COLO829 (cell line): ENCODE data around the gene FAM241B.

Source experiments
- DNase-seq: peaks from one replicate; pipeline ENCODE4 v3.0.0; 2012; ENCODE audit warnings: low spot score

Gene FAM241B

DNA sequence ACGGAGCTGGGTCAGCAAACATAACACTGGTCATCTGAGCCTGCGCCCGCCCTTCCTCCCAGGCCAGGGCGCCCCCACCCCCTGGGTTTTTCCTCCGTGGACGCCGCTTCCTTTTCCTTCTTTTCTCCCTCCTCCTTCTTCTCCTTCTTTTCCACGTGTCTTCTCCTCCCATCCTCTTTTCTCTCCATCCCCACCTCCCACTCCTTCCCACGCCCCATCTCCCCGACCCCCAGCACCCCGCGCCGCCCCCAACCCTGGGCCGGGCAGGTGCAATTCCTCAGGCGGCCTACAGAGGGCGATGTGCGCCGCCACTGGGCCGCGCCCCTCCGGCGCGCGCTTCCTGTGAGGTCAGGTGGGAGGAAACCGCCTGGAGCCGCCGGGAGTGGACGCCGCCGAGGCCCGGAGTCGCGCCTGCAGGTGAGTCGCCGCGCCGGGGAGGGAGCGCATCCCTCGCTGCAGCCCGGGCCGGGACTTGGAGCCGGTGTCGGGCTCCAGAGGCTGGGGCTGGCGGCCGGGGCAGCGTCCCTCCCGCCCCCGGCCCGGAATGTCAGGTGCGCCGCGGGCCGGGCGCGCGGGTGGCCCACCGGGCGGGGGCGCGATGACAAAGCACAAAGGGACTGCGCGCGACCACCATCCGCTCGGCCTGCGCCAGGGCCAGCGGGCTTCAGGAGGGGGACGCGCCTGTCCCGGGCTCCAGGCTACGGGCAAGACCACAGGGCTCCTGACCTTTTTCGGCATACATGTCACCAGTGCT is at the start of gene FAM241B:
FAM241B (plus strand) TSS at position 351 of the 754 bp plus-strand sequence. CDS start 1,497 bp downstream, outside the sequence.
- peak; percentile 32 for DNase-seq

GRCh38 chr10:69580435-69580834 is 49.6 kb upstream of the FAM241B start:
- no peak for DNase-seq

- DNase-seq: no peak
These were observed 46.9 kb upstream of the FAM241B start for GRCh38 chr10:69583106-69583505.

DNA sequence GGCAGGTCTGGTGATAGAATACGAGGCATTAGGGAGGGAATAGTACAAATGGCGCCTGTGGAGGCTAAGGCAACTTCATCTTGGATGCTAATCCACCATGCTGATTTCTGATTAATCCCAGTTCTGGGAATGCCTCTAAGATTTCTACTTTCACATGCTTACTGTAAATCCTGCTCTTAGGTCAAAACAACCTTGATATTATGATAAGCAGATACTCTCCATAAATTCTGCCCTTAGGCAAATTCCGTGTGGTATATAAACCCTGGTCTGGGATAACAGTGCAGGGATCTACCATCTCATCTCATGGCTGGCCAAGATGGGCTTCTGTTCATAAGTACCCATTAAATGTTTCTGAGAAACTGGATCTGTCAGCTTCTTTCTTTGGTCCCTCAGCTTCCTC is 45.4 kb upstream of the FAM241B start:
- DNase-seq: no peak

DNA sequence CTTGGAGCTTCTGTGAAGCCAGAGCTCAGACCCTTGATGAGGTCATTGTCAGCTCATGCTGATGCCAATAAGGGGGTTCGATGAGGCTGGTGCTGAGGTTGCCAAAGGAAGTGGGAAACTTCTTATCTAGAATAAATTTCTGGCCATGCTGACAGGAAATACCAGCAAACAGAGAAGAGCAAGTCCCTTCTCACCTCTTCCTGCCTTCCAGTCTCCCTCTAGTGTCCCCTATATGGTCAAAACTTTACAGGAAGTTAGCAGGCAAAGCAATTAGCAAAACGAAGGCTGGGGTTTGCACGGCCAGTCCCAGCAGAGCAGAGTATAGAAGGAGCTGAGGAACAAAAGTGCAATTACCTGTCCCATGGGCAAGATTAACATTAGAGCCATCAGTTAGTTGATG is 41.7 kb upstream of the FAM241B start:
- no peak for DNase-seq

- no peak for DNase-seq
These were observed 29.2 kb upstream of the FAM241B start for GRCh38 chr10:69600761-69601330.

GRCh38 chr10:69609077-69609476 is 21.0 kb upstream of the FAM241B start:
- DNase-seq: no peak

GRCh38 chr10:69612760-69613159 is 17.3 kb upstream of the FAM241B start:
- DNase-seq: no peak

DNA sequence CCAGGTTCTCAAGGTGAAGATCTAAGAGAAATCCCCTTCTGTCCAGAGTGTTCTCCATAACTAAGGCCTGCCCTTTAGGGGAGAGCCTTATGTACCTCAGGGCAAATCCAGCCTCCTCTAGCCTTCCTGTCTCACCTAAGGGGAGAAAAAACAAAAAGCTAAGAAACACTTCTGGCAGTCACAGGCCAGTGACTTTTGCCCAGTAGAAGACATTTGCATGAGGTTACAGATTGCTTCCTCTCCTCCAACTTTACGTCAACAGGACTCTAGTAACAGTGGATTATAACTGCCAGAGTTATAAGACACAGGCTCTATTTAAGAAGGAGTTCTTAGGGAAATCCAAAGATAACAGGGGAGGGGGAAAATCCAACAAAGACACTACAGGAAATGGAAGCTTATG is 15.9 kb upstream of the FAM241B start:
- DNase-seq: no peak

DNA sequence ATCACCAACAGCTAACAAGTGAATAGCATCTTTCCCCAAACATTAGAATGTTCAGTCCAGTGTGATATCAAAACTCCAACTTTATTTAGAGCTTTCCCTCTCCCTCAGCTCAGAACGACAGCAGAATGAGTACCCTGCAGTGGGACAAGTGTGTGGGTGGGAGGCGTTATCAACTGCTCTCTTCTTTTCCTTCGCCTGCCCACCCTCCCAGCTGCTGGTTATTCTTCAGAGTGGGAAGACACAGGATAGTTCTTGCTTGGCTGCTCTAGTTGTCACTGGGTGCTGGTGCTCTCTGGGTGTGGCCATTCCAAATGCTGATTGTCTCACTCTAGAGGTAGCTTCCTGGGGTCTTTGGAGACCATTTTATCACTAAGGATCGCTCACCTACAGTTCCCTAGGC is 13.7 kb upstream of the FAM241B start:
- no peak for DNase-seq

DNA sequence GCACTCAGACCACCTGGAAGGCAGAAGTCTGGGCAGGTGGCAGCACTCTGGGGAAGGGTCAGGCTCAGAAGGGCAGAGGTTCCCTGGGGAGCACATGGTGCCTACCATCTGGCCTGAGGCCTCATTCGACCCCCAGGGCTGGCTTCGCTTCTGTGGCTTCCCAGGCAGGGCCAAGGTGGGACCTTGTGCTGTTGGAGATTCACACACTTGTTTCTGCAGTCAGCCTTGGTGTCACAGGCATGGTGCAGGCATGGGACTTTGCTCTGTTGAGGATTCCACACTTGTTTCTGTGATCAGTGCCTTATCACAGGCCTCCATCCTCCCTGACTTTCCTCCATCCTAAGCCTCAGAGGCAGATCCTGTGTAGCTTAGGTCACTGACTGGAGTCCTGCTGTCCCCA is 11.3 kb upstream of the FAM241B start:
- no peak for DNase-seq

- DNase-seq: no peak
These were observed 10.4 kb upstream of the FAM241B start for GRCh38 chr10:69619626-69620025.

DNA sequence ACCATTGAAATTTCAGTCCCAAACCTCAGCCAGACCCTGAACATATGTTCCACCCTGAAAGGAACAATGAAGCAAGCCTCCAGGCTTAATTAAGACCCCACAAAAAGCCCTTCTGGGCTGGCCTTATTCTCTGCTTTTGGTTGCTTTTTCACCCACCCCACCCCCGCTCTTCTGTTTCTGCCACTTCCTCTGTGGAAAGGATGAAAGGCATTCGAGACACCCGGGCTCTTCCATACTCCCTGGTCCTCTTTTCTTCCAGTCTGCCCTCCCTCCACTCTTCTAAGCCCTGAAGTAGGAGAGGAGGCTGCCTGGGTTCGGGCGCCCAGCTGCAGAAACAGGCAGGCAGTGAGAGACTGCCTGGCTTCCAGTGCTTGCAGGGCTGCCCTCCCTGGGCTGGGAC is 9.4 kb upstream of the FAM241B start:
- DNase-seq: no peak

- DNase-seq: no peak
These were observed 5.7 kb upstream of the FAM241B start for GRCh38 chr10:69624245-69624786.

DNA sequence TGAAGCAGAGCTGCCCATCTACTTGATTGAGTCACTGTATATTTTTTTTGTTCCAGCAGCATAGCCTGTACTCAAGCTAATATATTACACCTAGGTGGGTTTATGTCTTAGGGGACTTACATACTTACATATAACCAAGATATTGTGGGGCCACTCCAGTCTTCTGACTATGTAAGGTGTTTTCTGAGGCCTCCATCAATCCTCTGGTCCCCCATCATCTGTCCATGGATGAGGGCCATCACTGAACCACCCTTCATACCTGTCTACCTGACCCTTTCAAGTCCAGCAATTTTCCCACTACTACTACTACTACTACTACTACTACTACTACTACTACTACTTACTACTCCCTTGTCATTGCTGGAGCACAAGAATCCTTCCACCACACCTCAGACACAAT is 3.2 kb upstream of the FAM241B start:
- DNase-seq: no peak

DNA sequence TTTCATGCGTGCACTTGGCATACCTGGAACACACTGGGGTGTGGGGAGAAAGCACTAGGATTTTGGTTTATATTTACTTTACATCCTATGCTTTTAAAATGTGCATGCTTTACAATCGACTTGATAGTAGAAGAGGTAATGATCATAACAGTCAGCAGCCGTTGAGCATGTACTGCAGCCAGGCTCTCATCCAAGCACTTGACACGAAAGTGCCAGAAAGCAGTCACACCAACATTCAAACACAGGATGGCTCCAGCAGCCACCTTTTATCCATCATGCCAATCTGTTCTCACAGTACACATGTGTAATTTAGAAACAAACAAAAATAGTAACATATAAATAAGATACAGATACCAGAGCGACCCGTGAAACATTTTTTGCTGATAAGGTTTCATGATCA is 1.2 kb upstream of the FAM241B start:
- DNase-seq: no peak

- no peak for DNase-seq
These were observed 539 bp upstream of the FAM241B start for GRCh38 chr10:69629519-69629896.

GRCh38 chr10:69630651-69631400 is 779 bp downstream of the FAM241B start:
- DNase-seq: no peak

DNA sequence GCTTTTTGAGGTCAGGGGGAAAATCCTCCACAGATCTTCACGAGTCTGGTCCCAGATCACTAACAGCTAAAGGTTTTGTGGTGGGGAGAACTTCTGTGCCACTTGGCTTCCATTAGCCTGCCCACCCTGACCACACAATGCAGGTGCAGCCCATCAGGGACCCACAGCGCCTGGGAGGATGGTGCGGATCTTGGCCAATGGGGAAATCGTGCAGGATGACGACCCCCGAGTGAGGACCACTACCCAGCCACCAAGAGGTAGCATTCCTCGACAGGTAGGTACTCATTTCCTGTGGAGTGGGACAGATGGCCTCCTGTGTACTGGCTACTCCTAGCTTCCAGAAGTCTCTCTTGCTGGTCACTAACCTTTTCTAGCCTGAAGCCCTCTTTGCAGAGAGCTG is 1.5 kb downstream of the FAM241B start:
- DNase-seq: no peak

DNA sequence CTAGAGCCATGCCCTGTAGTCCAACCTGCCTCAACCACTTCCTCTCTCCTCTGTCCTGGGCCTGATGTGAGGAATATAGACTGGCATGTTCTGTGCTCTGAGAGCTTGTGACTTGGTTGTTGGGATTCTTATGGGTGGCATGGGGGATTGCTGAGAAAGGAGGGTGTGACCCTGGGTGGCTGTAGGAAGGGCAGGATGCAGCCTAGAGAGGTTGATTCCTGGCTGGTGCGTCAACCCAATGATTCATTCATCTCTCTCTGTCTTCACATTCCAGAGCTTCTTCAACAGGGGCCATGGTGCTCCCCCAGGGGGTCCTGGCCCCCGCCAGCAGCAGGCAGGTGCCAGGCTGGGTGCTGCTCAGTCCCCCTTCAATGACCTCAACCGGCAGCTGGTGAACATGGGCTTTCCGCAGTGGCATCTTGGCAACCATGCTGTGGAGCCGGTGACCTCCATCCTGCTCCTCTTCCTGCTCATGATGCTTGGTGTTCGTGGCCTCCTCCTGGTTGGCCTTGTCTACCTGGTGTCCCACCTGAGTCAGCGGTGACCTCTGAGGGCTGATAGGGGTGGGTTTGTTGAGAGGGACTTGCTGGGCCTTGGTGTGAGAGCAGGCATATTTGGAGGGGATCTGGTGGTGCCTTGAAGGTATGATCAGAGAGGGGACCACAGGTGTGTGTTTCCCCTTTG is 2.6 kb downstream of the FAM241B start:
- no peak for DNase-seq

DNA sequence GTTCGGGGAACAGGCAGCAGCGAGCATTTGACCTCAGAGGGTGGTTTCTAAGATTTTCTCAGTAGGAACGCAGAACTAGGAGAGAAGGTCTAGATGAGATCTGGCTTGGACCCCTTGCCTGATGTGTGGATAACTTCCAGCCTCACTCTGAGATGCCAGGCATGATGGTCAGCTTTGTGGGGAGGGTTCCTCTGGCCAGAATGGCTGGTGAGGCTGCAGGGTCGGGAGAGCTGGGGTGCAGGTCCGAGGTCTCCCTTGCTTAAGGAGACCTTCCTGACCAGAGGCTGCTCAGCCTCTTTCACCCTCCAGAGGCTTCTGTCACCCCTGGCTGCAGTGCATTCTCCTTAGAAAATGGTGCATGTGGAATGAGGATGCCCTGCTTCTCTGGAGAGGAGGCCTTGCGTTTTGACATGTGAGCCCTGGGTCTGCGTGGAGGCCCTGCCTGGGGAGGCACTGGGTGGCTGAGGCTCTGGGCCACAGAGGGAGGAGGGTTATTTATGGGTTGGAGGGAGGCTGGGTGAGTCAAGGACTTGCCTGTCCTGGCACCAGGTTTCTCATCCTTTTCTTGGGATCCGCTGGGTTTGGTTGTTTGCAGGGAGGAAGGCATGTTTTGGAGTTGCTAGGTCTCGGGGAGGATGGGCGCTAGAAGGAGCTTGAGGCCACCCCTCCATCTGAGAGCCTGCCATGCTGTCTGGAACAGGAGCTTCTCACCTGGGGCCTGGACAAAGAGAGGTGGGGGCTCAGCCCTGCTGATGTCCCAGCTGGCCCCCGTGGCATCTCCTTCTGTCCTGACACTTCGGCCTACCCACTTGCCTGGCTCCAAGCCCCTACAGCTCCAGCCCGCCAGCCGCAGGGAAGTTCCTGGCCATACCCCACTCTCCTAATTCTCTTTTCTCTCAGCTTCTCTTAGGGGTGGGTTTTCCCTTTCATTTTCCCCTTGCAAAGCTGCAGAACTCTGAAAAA is 3.9 kb downstream of the FAM241B start:
- DNase-seq: no peak
